GM10266 (cell line): ENCODE data around the gene ALK.

Source experiments
- DNase-seq: peaks from one replicate; pipeline ENCODE4 v3.0.0; 2012; ENCODE audit errors: extremely low spot score
- CTCF ChIP-seq: IDR thresholded peaks from 2 replicates; pipeline ENCODE4 v1.5.1; 2012; ENCODE audit warnings: mild to moderate bottlenecking, low read depth; ENCODE audit not compliant: control insufficient read depth, insufficient read depth; ENCODE audit errors: missing control alignments

The ALK gene

GRCh38 chr2:29847886-29848285 is 73.5 kb downstream of the ALK start:
- TF ChIP-seq CTCF = no peak
- DNase-seq = no peak

- TF ChIP-seq CTCF = no peak
- no peak for DNase-seq
Observed at GRCh38 chr2:29844713-29845326, 76.6 kb downstream of the ALK start.

GRCh38 chr2:29841386-29842004 is 79.9 kb downstream of the ALK start:
- DNase-seq = peak; percentile 43
- TF ChIP-seq CTCF = peak; percentile 83

- TF ChIP-seq CTCF = no peak
- DNase-seq = no peak
Observed at GRCh38 chr2:29839306-29839705, 82.1 kb downstream of the ALK start.

- no peak for DNase-seq
- no peak for TF ChIP-seq CTCF
Observed at GRCh38 chr2:29837925-29838324, 83.5 kb downstream of the ALK start.

GRCh38 chr2:29834624-29835023 is 86.8 kb downstream of the ALK start:
- no peak for DNase-seq
- no peak for TF ChIP-seq CTCF

GRCh38 chr2:29834036-29834540 is 87.3 kb downstream of the ALK start:
- TF ChIP-seq CTCF = no peak
- no peak for DNase-seq
